ENCODE measurements around the gene VAV2. TPM values are rescaled to one million over a fixed set of nuclear protein-coding genes. Genes with fewer than 3 reads are reported as not detected.

VAV2 gene
- total RNA-seq, 1 donor from 2014 or later, result 12.7 TPM

- no peak for DNase-seq (ENCODE audit: low spot score in 2 of 2)
- TF ChIP-seq CTCF (IDR thresholded peaks at IDR 0.05), result no peak
- H3K36me3 ChIP-seq, result no peaks in the 10 kb centered on the region
- no peaks in the 10 kb centered on the region for H3K9me3 ChIP-seq
- no peak overlapping the region for H3K4me3 ChIP-seq
- no peaks in the 10 kb centered on the region for H3K27me3 ChIP-seq
- no peaks in the 10 kb centered on the region for H3K4me1 ChIP-seq
- no peak overlapping the region for H3K27ac ChIP-seq
- intact Hi-C loops (cut with DNase I), result no loop called here
Observed at GRCh38 chr9:133939171-133939785, 52.8 kb downstream of the VAV2 start.

- H3K27ac ChIP-seq, result no peak overlapping the region
- intact Hi-C loops (cut with DNase I), result no loop called here
Observed at GRCh38 chr9:133938753-133939152, 53.4 kb downstream of the VAV2 start.

GRCh38 chr9:133938086-133938485 lies 54.0 kb downstream of the VAV2 start:
- intact Hi-C loops (cut with DNase I), result no loop called here
- no peak for DNase-seq (ENCODE audit: low spot score in 2 of 2)
- no peak overlapping the region for H3K27ac ChIP-seq
- H3K27me3 ChIP-seq, result no peaks in the 10 kb centered on the region
- H3K9me3 ChIP-seq, result no peaks in the 10 kb centered on the region
- H3K4me1 ChIP-seq, result no peaks in the 10 kb centered on the region
- no peak overlapping the region for H3K4me3 ChIP-seq
- H3K36me3 ChIP-seq, result no peaks in the 10 kb centered on the region
- no peak for TF ChIP-seq CTCF (IDR thresholded peaks at IDR 0.05)

More at GRCh38 chr9:133938753-133939152, 53.4 kb downstream of the VAV2 start:
- Histone ChIP-seq H3K4me3 (no peak overlapping the region), H3K4me1 (no peaks in the 10 kb centered on the region), H3K9me3 (no peaks in the 10 kb centered on the region), H3K36me3 (no peaks in the 10 kb centered on the region), H3K27me3 (no peaks in the 10 kb centered on the region)
- DNase-seq (ENCODE audit: low spot score in 2 of 2), result no peak
- no peak for TF ChIP-seq CTCF (IDR thresholded peaks at IDR 0.05)

- no peak for DNase-seq (ENCODE audit: low spot score in 2 of 2)
- Histone ChIP-seq H3K4me1 (no peaks in the 10 kb centered on the region), H3K4me3 (no peak overlapping the region), H3K27ac (no peak overlapping the region), H3K9me3 (no peaks in the 10 kb centered on the region), H3K27me3 (no peaks in the 10 kb centered on the region), H3K36me3 (no peaks in the 10 kb centered on the region)
- no peak for TF ChIP-seq CTCF (IDR thresholded peaks at IDR 0.05)
- intact Hi-C loops (cut with DNase I), result no loop called here
Observed at GRCh38 chr9:133937120-133937519, 55.0 kb downstream of the VAV2 start.

GRCh38 chr9:133935328-133936005 lies 56.7 kb downstream of the VAV2 start:
- H3K4me3 ChIP-seq, result no peak overlapping the region
- H3K4me1 ChIP-seq, result no peaks in the 10 kb centered on the region
- no peak for TF ChIP-seq CTCF (IDR thresholded peaks at IDR 0.05)
- H3K27me3 ChIP-seq, result no peaks in the 10 kb centered on the region
- H3K27ac ChIP-seq, result peak overlapping the region; percentile 14 to 48
- no peak for DNase-seq (ENCODE audit: low spot score in 2 of 2)
- H3K36me3 ChIP-seq, result no peaks in the 10 kb centered on the region
- no peaks in the 10 kb centered on the region for H3K9me3 ChIP-seq
- intact Hi-C loops (cut with DNase I), result no loop called here
